Immature natural killer cell (primary cell): ENCODE measurements around the gene DNER. TPM values are rescaled to one million over a fixed set of nuclear protein-coding genes. Genes with fewer than 3 reads are reported as not detected.

Experiments used
- DNase-seq, 3 donors: peaks; one replicate each; pipeline ENCODE4 v3.0.0; 2022; ENCODE audit warnings: mixed read lengths in 1 of 3
- H3K27ac Mint-ChIP-seq, 6 donors: one replicate each; pipeline ENCODE4 v1.8.0; 2020; ENCODE audit warnings: mixed read lengths in 6 of 6, mild to moderate bottlenecking in 5 of 6, inconsistent platforms in 4 of 6, moderate library complexity in 3 of 6
- H3K27me3 Mint-ChIP-seq, 3 donors: one replicate each; pipeline ENCODE4 v1.8.0; 2020 to 2021; ENCODE audit warnings: low read depth in 3 of 3, mild to moderate bottlenecking in 3 of 3, mixed read lengths in 3 of 3, moderate library complexity in 3 of 3, inconsistent platforms in 1 of 3
- H3K36me3 Mint-ChIP-seq, 3 donors: one replicate each; pipeline ENCODE4 v1.8.0; 2020; ENCODE audit warnings: mixed read lengths in 3 of 3, inconsistent platforms in 2 of 3, mild to moderate bottlenecking in 2 of 3
- H3K4me1 Mint-ChIP-seq, 2 donors: one replicate each; pipeline ENCODE4 v1.8.0; 2020; ENCODE audit warnings: inconsistent platforms in 2 of 2, mild to moderate bottlenecking in 2 of 2, mixed read lengths in 2 of 2, moderate library complexity in 1 of 2
- H3K4me3 Mint-ChIP-seq, 5 donors: one replicate each; pipeline ENCODE4 v1.8.0; 2020; ENCODE audit warnings: mild to moderate bottlenecking in 5 of 5, mixed read lengths in 5 of 5, inconsistent platforms in 3 of 5, moderate library complexity in 3 of 5
- H3K9me3 Mint-ChIP-seq, 6 donors: one replicate each; pipeline ENCODE4 v1.8.0; 2020; ENCODE audit warnings: mild to moderate bottlenecking in 6 of 6, mixed read lengths in 6 of 6, inconsistent platforms in 4 of 6, moderate library complexity in 3 of 6
- polyA plus RNA-seq, 3 donors: library from polyadenylated mRNA; unstranded; fragments of 300-500 nt; fragmentation: Illumina TruSeq; gene quantifications; one replicate each; pipeline ENCODE4 v1.2.3, GENCODE V29; 2021

DNER gene
- polyA plus RNA-seq, 3 donors from 2014 or later = not detected

DNA sequence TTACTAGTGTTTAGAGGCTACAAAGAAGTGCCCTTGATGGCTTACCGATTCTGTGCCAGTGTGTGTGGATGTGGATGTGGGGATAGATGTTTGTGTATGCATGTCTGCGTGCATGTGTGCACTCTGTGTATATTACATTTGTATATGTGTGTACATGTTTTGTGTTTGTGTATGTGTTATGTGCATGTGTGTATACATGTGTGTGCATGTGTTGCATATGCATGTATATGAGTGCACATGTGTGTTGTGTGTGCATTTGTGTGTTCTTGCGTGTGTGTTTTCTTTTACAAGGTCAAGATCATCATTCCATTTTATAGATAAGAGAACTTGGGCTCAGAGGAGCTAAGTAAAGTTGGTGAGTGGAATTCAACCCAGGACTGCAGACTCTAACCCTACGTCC is 226.1 kb downstream of the DNER start:
- Mint-ChIP-seq H3K27ac (no peak overlapping the region), H3K4me1 (no peaks in the 10 kb centered on the region), H3K4me3 (no peak overlapping the region), H3K36me3 (no peaks in the 10 kb centered on the region), H3K27me3 (peaks cover 0 to 4% (median 0%) of the 10 kb centered on the region in 3 donors), H3K9me3 (peaks cover 0 to 4% (median 0%) of the 10 kb centered on the region in 6 donors)
- no peak for DNase-seq

DNA sequence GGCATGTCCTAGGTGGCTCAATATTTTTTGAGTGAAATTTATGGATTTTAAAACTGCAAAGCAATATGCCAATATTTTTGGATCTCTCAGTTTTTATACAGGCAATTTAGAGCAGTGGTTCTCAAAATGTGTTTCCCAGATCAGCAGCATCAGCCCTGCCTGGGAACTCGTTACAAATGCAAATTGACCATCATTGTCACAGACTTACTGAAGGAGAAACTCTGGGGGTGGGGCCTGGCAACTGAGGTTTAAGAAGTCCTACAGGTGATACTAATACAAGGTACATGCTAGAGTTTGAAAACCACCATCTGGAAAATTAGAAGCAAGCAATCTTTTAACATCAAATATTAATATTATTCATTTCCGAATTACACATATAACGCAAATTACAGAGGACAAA is 227.7 kb downstream of the DNER start:
- Mint-ChIP-seq H3K4me1 (no peaks in the 10 kb centered on the region), H3K4me3 (no peak overlapping the region), H3K36me3 (no peaks in the 10 kb centered on the region), H3K27ac (no peak overlapping the region), H3K27me3 (peaks cover 0 to 4% (median 0%) of the 10 kb centered on the region in 3 donors), H3K9me3 (peaks cover 0 to 3% (median 0%) of the 10 kb centered on the region in 6 donors)
- no peak for DNase-seq

DNA sequence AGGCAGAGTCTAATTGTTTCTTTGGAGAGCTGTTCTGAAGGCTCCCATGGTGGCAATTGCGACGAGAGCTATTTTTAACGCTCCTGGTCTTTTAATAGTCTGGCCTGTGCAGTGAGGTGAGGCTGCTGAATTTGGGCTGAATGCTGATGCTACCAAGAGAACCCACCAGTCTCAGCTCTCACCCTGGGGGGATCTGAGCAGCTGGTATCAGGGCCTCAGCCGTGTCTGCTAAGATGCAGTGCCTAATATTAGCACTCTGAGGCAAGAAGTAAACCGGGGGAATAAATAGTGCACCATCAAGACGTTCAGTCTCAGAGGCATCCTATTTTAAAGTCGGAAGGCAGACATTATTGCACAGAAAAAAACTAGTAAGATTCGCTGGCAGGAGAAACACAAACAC is 228.5 kb downstream of the DNER start:
- no peak for DNase-seq
- peaks cover 0 to 3% (median 0%) of the 10 kb centered on the region in 6 donors for H3K9me3 Mint-ChIP-seq
- H3K36me3 Mint-ChIP-seq = no peaks in the 10 kb centered on the region
- H3K27ac Mint-ChIP-seq = no peak overlapping the region
- H3K27me3 Mint-ChIP-seq = peaks cover 0 to 4% (median 0%) of the 10 kb centered on the region in 3 donors
- no peak overlapping the region for H3K4me3 Mint-ChIP-seq
- H3K4me1 Mint-ChIP-seq = no peaks in the 10 kb centered on the region

DNA sequence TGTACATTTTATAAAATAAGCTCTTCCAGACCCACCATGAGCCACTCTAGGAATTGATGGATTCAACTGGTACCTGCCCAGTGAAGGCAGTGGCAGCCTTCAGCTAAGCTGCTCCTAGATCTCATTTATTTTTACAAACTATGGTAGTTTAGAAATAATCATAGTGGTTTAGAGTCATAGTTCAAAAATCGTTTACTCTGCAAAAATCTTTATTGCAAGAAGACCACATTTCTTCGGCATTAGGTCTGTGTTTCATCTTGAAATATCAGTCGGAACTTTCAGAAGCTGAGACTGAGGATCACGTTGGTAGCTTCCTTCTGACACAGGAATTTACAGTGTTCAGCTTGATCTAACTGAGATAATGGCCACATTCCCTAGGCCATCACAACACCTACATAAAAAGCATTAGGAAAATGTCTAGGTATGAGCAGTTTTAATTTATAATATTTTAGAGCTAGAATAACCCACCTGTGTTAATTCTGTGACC is 237.0 kb downstream of the DNER start:
- H3K4me1 Mint-ChIP-seq = no peaks in the 10 kb centered on the region
- no peak for DNase-seq
- H3K4me3 Mint-ChIP-seq = no peak overlapping the region
- no peaks in the 10 kb centered on the region for H3K36me3 Mint-ChIP-seq
- peaks cover 0 to 4% (median 4%) of the 10 kb centered on the region in 3 donors for H3K27me3 Mint-ChIP-seq
- peaks cover 0 to 5% (median 0%) of the 10 kb centered on the region in 6 donors for H3K9me3 Mint-ChIP-seq
- no peak overlapping the region for H3K27ac Mint-ChIP-seq

DNA sequence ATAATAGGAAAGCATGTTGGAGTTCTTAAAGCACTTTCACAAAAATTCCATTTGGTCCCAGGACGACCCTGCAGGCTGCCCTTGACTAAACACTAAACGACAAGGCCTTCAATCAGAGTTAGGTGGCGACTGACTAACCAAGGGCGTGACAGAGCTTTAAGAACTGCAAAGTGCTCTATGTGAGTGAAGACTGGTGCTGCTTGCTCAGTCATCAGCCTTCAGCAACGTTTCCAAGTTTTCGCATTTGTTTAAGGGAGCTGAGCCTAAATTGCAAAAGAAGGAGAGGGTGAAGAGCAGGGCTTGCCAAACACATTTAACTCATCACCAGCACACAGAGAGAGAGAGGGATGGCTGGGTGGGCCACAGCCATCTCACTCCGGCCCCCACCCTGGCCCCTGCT is 238.6 kb downstream of the DNER start:
- peaks cover 0 to 2% (median 0%) of the 10 kb centered on the region in 6 donors for H3K9me3 Mint-ChIP-seq
- no peaks in the 10 kb centered on the region for H3K4me1 Mint-ChIP-seq
- DNase-seq = no peak
- no peak overlapping the region for H3K4me3 Mint-ChIP-seq
- H3K36me3 Mint-ChIP-seq = no peaks in the 10 kb centered on the region
- H3K27me3 Mint-ChIP-seq = peaks cover 0 to 4% (median 4%) of the 10 kb centered on the region in 3 donors
- H3K27ac Mint-ChIP-seq = no peak overlapping the region

DNA sequence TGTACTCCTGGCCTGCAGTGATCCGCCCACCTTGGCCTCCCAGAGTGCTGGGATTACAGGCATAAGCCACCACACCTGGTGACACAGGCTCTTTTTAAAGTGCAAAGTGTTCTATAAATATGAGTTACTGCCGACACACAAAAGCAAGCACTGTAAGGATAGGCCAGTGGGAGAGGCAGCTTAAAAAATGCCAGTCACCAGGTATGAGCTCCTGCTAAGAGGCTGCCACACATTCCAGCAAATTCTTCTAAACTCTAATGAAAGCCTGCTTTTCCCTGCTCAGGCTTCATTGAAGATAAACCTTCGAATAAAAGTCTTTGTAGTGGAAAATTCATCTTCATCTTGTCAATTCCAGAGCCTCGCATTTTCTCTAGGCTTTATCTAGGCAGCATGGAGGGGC is 240.2 kb downstream of the DNER start:
- Mint-ChIP-seq H3K27ac (no peak overlapping the region), H3K27me3 (peaks cover 0 to 4% (median 4%) of the 10 kb centered on the region in 3 donors), H3K36me3 (no peaks in the 10 kb centered on the region), H3K4me1 (no peaks in the 10 kb centered on the region), H3K4me3 (no peak overlapping the region), H3K9me3 (peaks cover 0 to 2% (median 0%) of the 10 kb centered on the region in 6 donors)
- no peak for DNase-seq

- DNase-seq = no peak
- H3K9me3 Mint-ChIP-seq = peaks cover 0 to 4% (median 0%) of the 10 kb centered on the region in 6 donors
- H3K27me3 Mint-ChIP-seq = peaks cover 0 to 4% (median 2%) of the 10 kb centered on the region in 3 donors
- H3K4me3 Mint-ChIP-seq = no peak overlapping the region
- no peak overlapping the region for H3K27ac Mint-ChIP-seq
- H3K4me1 Mint-ChIP-seq = no peaks in the 10 kb centered on the region
- H3K36me3 Mint-ChIP-seq = no peaks in the 10 kb centered on the region
Observed at GRCh38 chr2:229470781-229471180, 243.6 kb downstream of the DNER start.

DNA sequence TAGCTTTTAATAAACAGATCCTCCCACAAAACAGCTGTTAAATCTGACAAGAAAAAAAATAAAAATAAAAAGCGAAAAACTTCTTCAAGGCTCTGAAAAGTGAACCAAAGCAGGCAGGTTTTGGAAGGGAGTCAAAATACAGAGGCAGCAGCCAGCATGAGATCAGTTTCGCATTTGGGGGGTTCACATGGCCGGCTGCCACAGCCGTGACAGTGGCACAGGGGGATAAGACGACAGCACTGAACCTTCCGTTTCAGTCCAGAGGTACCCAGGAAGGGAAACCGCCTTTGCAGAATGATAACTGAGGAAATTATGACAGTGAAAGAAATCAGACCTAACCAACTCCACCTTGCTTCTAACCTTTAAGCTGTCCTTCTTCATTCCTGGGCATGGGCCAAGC is 246.6 kb downstream of the DNER start:
- H3K27me3 Mint-ChIP-seq = peaks cover 0 to 6% (median 2%) of the 10 kb centered on the region in 3 donors
- no peaks in the 10 kb centered on the region for H3K4me1 Mint-ChIP-seq
- no peaks in the 10 kb centered on the region for H3K36me3 Mint-ChIP-seq
- no peak for DNase-seq
- H3K9me3 Mint-ChIP-seq = peaks cover 0 to 11% (median 0%) of the 10 kb centered on the region in 6 donors
- no peak overlapping the region for H3K4me3 Mint-ChIP-seq
- H3K27ac Mint-ChIP-seq = no peak overlapping the region

DNA sequence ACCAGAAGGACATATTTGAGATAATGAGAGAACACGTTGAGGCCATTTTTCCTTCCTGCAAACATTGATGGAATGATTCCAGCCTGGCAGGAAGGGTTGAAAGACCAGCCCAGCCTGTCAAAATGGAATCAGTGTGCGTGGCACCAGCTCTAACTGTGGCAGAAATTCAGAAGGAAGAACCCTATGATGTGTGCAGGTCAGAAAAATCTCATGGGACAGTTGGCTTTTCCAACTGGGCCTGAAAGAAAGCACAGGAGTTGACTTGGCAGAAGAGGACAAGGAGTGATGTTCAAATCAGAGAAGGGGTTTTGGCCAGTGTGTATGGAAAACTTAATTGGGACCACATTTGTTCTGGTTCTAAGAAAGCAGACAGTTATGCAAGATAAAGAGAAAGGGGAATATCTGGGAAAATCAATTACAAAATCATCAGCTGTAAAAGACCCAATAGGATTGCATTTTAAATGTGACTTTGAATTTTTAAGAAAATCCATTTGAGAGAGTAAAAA is 250.5 kb downstream of the DNER start:
- Mint-ChIP-seq H3K9me3 (peaks cover 0 to 11% (median 0%) of the 10 kb centered on the region in 6 donors), H3K27me3 (peaks cover 0 to 4% (median 0%) of the 10 kb centered on the region in 3 donors), H3K4me1 (no peaks in the 10 kb centered on the region), H3K4me3 (no peak overlapping the region), H3K27ac (no peak overlapping the region), H3K36me3 (no peaks in the 10 kb centered on the region)
- DNase-seq = no peak

DNA sequence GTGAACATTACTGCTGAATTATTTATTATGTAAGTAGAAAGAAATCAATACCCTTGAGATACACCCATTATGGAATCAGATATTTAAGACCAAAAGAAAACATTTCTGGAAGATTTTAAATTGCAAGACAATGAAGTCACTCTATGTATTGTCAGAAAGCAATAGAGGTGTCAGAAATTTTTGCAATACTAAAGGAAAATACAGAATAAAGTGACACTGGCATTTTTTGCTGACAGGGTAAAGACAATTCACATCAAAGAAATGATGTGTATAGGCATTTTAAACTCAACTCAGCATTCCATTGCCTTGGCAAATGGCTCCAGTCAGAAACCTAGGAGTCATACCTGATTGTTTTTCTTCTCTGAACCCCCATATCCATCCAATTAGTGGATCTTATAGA is 252.2 kb downstream of the DNER start:
- Mint-ChIP-seq H3K4me3 (no peak overlapping the region), H3K27ac (no peak overlapping the region), H3K9me3 (peaks cover 0 to 11% (median 0%) of the 10 kb centered on the region in 6 donors), H3K36me3 (no peaks in the 10 kb centered on the region), H3K27me3 (peaks cover 0 to 4% (median 0%) of the 10 kb centered on the region in 3 donors), H3K4me1 (no peaks in the 10 kb centered on the region)
- no peak for DNase-seq

DNA sequence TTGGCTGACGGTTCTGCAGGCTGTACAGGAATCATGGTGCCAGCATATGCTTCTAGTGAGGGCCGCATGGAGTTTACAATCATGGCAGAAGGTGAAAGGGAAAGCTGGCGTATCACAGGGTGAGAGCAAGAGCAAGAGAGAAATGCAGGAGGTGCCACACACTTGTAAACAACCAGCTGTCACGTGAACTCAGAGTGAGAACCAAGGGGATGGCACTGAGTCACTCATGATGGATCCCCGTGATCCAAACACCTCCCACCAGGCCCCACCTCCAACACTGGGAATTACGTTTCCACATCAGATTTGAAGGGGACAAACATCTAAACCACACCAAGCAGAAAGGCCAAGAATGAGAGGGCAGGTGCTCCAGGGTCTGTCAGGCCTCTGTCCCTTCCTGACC is 258.3 kb downstream of the DNER start:
- Mint-ChIP-seq H3K9me3 (no peaks in the 10 kb centered on the region), H3K4me3 (no peak overlapping the region), H3K27me3 (peaks cover 0 to 6% (median 5%) of the 10 kb centered on the region in 3 donors), H3K27ac (no peak overlapping the region), H3K36me3 (no peaks in the 10 kb centered on the region), H3K4me1 (no peaks in the 10 kb centered on the region)
- DNase-seq = no peak

- no peaks in the 10 kb centered on the region for H3K9me3 Mint-ChIP-seq
- H3K27ac Mint-ChIP-seq = no peak overlapping the region
- no peaks in the 10 kb centered on the region for H3K36me3 Mint-ChIP-seq
- no peak for DNase-seq
- H3K4me1 Mint-ChIP-seq = no peaks in the 10 kb centered on the region
- H3K4me3 Mint-ChIP-seq = no peak overlapping the region
- H3K27me3 Mint-ChIP-seq = peaks cover 0 to 7% (median 5%) of the 10 kb centered on the region in 3 donors
Observed at GRCh38 chr2:229454934-229455631, 259.3 kb downstream of the DNER start.

DNA sequence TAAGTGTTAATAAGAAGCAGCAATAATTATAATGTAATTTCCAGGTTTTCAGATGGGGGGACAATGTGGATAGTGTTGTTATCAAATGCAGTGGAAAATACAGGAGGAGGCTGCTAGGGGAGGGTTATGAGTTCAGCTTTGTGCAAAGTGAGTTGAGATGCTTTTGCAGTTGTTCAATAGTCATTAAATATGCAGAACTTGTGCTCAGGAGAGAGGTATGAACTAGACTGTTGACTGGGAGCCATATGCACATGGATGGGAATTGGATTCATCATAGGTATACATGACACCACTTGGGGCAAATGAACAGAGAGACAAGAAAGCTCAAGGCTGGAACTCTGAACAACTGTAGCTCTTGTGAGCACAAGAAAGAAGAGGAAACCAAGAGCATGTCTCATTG is 261.1 kb downstream of the DNER start:
- H3K27ac Mint-ChIP-seq = no peak overlapping the region

GRCh38 chr2:229451852-229452251 is 262.5 kb downstream of the DNER start:
- Mint-ChIP-seq H3K4me3 (no peak overlapping the region), H3K9me3 (no peaks in the 10 kb centered on the region), H3K36me3 (no peaks in the 10 kb centered on the region), H3K27me3 (peaks cover 2 to 8% (median 5%) of the 10 kb centered on the region in 3 donors), H3K4me1 (no peaks in the 10 kb centered on the region), H3K27ac (no peak overlapping the region)
- no peak for DNase-seq

More for the DNA sequence above, 261.1 kb downstream of the DNER start:
- H3K4me3 Mint-ChIP-seq = no peak overlapping the region
- H3K27me3 Mint-ChIP-seq = peaks cover 0 to 8% (median 5%) of the 10 kb centered on the region in 3 donors
- H3K36me3 Mint-ChIP-seq = no peaks in the 10 kb centered on the region
- no peak for DNase-seq
- no peaks in the 10 kb centered on the region for H3K9me3 Mint-ChIP-seq
- H3K4me1 Mint-ChIP-seq = no peaks in the 10 kb centered on the region
